ENCODE data around the gene CHRDL2. TPM values are rescaled to one million over a fixed set of nuclear protein-coding genes. Genes with fewer than 3 reads are reported as not detected.
A peak's percentile ranks its signal among the peaks of the same experiment; 100 is the strongest.

Gene CHRDL2
- total RNA-seq, 2 experiments from 2014 or later, result not detected

GRCh38 chr11:74703211-74703610, 28.0 kb downstream of the CHRDL2 start:
- DNase-seq (ENCODE audit: low spot score), result no peak
- no peaks in the 10 kb centered on the region for H4K20me1 ChIP-seq (ENCODE audit: insufficient read depth, low read length)
- ChIA-PET POLR2A (no interaction called here), CTCF (ENCODE audit: unreplicated experiment) (interaction anchor here (1.0 kb wide), 2 partner anchors 165 to 305 kb away, joined by 3 to 4 read pairs; partner anchors contain the start of gene PGM2L1)
- no peaks in the 10 kb centered on the region for H3K4me1 ChIP-seq (ENCODE audit: insufficient read depth, low read length, poor library complexity, severe bottlenecking)
- no peaks in the 10 kb centered on the region for H3K9me3 ChIP-seq (ENCODE audit: low read length)
- no peak for TF ChIP-seq EZH2phosphoT487 (IDR thresholded peaks at IDR 0.05; ENCODE audit: borderline replicate concordance, low read depth, low read length)
- TF ChIP-seq, protein P1, sequence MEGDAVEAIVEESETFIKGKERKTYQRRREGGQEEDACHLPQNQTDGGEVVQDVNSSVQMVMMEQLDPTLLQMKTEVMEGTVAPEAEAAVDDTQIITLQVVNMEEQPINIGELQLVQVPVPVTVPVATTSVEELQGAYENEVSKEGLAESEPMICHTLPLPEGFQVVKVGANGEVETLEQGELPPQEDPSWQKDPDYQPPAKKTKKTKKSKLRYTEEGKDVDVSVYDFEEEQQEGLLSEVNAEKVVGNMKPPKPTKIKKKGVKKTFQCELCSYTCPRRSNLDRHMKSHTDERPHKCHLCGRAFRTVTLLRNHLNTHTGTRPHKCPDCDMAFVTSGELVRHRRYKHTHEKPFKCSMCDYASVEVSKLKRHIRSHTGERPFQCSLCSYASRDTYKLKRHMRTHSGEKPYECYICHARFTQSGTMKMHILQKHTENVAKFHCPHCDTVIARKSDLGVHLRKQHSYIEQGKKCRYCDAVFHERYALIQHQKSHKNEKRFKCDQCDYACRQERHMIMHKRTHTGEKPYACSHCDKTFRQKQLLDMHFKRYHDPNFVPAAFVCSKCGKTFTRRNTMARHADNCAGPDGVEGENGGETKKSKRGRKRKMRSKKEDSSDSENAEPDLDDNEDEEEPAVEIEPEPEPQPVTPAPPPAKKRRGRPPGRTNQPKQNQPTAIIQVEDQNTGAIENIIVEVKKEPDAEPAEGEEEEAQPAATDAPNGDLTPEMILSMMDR (conservative IDR thresholded peaks at IDR 0.05; ENCODE audit: low read length), result no peak
- H3K79me2 ChIP-seq (ENCODE audit: insufficient read depth, low read depth, low read length), result no peaks in the 10 kb centered on the region
- H3K4me3 ChIP-seq (ENCODE audit: low read depth, low read length, poor library complexity, severe bottlenecking), result no peak overlapping the region
- no TSS peak for BruUV-seq (replicated peaks)
- H3K36me3 ChIP-seq (ENCODE audit: insufficient read depth, low read length), result no peaks in the 10 kb centered on the region
- no peak overlapping the region for H3K4me2 ChIP-seq (ENCODE audit: low read length)
- H2AFZ ChIP-seq (ENCODE audit: low read length), result no peak overlapping the region
- intact Hi-C loops (cut with micrococcal nuclease; ENCODE audit: unreplicated experiment), result loop anchor here (5.0 kb wide), 1 partner anchor 544 kb away; no protein-coding TSS in a partner anchor
- no peaks in the 10 kb centered on the region for H3K9me2 ChIP-seq (ENCODE audit: insufficient read depth, low read length)
- no peak overlapping the region for H3K27ac ChIP-seq (ENCODE audit: low read depth, low read length, poor library complexity, severe bottlenecking)

DNA sequence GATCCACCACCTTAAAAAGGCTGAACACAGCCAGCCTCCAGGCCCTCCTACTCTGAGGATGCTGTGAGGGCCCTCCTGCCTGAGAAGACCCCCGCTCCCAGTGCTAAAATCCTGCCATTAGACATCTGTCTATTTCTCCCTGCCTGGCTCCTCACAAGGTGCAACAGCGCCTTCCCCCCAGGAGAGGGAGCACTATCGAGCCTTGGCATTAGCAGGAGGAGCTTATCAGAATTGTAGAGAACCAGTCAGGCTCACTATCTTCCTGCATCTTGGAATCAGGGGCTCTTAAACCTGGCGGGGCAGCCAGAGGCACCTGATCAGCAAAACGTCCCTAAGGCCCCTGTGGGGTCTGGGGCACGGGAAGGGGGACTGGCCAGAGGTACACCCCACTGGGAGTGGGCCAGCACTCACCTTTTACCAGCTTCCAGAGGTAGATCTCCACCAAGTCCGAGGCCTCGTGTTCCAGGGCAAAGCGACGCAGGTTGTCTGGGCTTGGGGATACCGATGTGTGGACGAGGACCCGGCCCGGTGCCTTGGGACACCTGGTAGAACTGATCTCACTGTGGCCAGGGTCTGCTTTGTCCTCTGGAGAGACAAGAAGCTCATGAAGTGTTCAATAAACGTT, 28.7 kb downstream of the CHRDL2 start:
- Histone ChIP-seq H2AFZ (ENCODE audit: low read length) (no peak overlapping the region), H3K9me2 (ENCODE audit: insufficient read depth, low read length) (no peaks in the 10 kb centered on the region), H3K27ac (ENCODE audit: low read depth, low read length, poor library complexity, severe bottlenecking) (no peak overlapping the region), H3K36me3 (ENCODE audit: insufficient read depth, low read length) (no peaks in the 10 kb centered on the region), H3K4me3 (ENCODE audit: low read depth, low read length, poor library complexity, severe bottlenecking) (no peak overlapping the region), H3K4me1 (ENCODE audit: insufficient read depth, low read length, poor library complexity, severe bottlenecking) (no peaks in the 10 kb centered on the region), H3K4me2 (ENCODE audit: low read length) (no peak overlapping the region), H3K79me2 (ENCODE audit: insufficient read depth, low read depth, low read length) (no peaks in the 10 kb centered on the region), H3K9me3 (ENCODE audit: low read length) (no peaks in the 10 kb centered on the region), H4K20me1 (ENCODE audit: insufficient read depth, low read length) (no peaks in the 10 kb centered on the region)
- CTCF ChIA-PET (ENCODE audit: unreplicated experiment), result interaction anchor here (0.5 to 1.0 kb wide), 6 partner anchors 26 to 304 kb away, joined by 3 to 4 read pairs (median 3); partner anchors contain the start of gene PGM2L1
- TF ChIP-seq EZH2phosphoT487 (IDR thresholded peaks at IDR 0.05; ENCODE audit: borderline replicate concordance, low read depth, low read length), result no peak
- TF ChIP-seq, protein P1 (conservative IDR thresholded peaks at IDR 0.05; ENCODE audit: low read length), result peak; percentile 89
- POLR2A ChIA-PET, result no interaction called here
- BruUV-seq (replicated peaks), result no TSS peak
- intact Hi-C loops (cut with micrococcal nuclease; ENCODE audit: unreplicated experiment), result loop anchor here (1.0 to 5.0 kb wide), 2 partner anchors 168 to 545 kb away; no protein-coding TSS in a partner anchor
- DNase-seq (ENCODE audit: low spot score), result peak; percentile 63

GRCh38 chr11:74701351-74701750, 29.9 kb downstream of the CHRDL2 start:
- Histone ChIP-seq H3K36me3 (ENCODE audit: insufficient read depth, low read length) (no peaks in the 10 kb centered on the region), H3K79me2 (ENCODE audit: insufficient read depth, low read depth, low read length) (no peaks in the 10 kb centered on the region), H3K4me2 (ENCODE audit: low read length) (no peak overlapping the region), H3K4me3 (ENCODE audit: low read depth, low read length, poor library complexity, severe bottlenecking) (no peak overlapping the region), H3K4me1 (ENCODE audit: insufficient read depth, low read length, poor library complexity, severe bottlenecking) (no peaks in the 10 kb centered on the region), H3K9me3 (ENCODE audit: low read length) (no peaks in the 10 kb centered on the region), H3K9me2 (ENCODE audit: insufficient read depth, low read length) (no peaks in the 10 kb centered on the region), H3K27ac (ENCODE audit: low read depth, low read length, poor library complexity, severe bottlenecking) (no peak overlapping the region), H4K20me1 (ENCODE audit: insufficient read depth, low read length) (no peaks in the 10 kb centered on the region), H2AFZ (ENCODE audit: low read length) (no peak overlapping the region)
- intact Hi-C loops (cut with micrococcal nuclease; ENCODE audit: unreplicated experiment), result loop anchor here (5.0 kb wide), 1 partner anchor 546 kb away; no protein-coding TSS in a partner anchor
- DNase-seq (ENCODE audit: low spot score), result peak; percentile 8
- CTCF ChIA-PET (ENCODE audit: unreplicated experiment), result interaction anchor here (0.6 kb wide), 2 partner anchors 9 to 746 kb away, joined by 3 to 4 read pairs; no protein-coding TSS in a partner anchor
- POLR2A ChIA-PET, result interaction anchor here (0.6 kb wide), 1 partner anchor 440 kb away, joined by 4 read pairs; no protein-coding TSS in a partner anchor
- BruUV-seq (replicated peaks), result no TSS peak
- TF ChIP-seq, protein P1 (conservative IDR thresholded peaks at IDR 0.05; ENCODE audit: low read length), result peak; percentile 51
- TF ChIP-seq EZH2phosphoT487 (IDR thresholded peaks at IDR 0.05; ENCODE audit: borderline replicate concordance, low read depth, low read length), result no peak
